GM19025 (cell line): ENCODE results near the gene CACNA1S.

ENCODE experiments used
- ATAC-seq: cut with Tn5 transposase; IDR thresholded peaks from one replicate; pipeline ENCODE4 v1.9.1; 2021; ENCODE audit warnings: mild to moderate bottlenecking, low read depth, moderate library complexity; ENCODE audit not compliant: unreplicated experiment

The CACNA1S gene

DNA sequence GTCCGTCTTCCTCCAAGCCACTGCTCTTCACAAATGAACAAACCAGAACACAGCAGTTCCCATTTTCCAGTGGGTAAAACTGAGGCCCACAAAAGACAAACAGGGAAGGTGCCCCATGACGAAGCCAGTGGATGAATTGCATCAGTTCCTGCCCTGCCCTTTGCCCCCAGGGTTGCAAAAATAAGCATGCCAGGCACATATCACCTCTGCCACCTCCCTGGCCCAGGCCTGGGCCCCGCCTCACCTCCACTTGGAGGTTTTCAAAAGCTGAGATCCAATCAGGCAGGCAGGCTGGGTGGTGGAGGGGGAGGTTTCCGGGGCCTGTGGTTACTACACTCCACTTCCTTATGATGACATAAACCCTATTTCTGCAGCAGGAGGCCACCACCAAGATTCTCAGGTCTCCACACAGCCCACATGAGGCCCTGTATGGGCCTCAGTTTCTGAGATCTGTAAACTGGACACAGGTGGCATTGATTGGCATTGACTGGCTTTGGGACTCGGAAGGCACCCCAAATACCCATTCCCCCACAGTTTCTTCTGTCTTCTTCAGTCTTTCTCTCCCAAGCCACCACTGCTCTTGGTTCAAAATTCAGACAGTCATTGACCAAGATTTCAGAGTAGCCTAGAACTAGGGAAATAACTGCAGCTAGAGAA lies 92.8 kb downstream of the CACNA1S start:
- peak; percentile 60 for ATAC-seq

DNA sequence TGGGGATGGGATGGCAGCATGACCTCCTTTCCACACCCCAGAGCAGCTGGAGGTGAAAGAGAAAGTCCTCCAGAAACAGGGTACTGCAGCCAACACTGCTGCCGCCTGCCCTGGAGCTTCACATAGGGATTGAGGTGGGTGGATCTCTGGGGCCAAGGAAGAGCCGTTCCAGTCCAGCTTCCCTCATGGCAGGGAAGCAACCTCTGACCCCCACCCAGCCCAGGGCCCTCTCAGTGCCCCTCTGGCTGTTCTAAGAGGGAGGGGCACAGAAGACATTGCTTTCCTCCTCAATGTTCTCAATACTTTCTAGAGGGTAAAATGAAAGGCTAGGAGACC lies 94.4 kb downstream of the CACNA1S start:
- no peak for ATAC-seq

DNA sequence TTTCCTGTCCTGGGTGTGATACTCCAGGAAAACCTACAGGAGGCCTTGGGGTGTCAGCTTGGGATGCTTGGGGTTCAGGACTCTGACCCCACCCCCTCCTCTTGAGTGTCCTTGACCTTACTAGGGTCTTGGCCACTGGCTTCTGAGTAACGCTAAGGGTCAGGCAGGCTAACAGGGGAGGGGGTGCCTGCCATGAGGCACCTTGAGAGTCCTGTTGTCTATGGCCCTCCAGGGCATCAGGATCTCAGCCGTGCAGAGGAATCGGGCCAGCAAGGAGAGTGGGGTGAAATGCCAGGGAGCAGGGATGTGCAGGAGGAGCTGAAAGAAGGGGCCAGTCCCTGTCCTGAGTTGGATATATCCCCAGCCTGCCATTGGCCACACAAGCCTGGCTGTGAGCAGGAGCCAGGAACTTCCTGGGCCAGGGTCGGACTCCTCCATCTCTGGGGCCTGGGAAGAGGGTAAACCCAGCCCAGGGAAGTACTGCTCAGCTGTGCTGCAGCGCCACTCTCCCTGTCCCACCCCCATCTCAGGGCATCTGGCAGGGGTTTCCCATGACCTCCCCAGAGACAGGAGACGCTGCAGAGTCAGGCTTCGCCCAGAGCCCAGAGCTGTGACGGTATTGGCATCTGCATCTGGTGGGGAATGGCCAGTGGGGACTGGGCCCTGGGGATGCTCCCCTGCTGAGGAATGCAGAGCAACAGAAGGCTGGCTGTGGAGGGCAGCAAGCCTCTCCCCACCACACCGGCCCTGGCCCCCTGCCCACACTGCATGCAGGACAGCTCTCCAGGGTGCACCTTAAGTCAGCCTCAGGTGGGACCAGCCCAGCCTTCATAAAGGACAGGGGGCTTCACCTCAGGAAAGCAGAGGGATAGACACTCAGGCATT lies 95.0 kb downstream of the CACNA1S start:
- ATAC-seq = peak; percentile 47

DNA sequence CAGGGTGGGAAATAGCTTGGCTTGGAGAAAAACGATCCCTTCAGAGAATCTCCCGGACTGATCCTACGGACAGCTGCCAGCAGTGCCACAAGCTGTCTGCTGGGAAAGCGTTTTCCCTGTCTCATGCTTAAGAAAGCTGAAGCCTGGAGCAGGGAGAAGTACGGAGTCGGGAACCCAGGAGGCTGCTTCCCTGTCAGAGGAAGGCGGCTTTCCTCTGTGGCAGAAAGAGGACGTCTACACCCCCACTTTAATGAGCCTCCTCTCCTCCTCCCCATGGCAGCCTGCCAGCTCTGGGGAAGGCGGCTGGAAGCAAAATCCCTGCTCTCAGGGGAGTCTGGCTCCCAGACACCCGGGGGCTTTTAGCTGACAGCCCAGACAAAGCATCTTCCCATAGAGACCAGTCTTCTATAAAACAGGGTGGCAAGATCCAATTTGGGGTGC lies 96.0 kb downstream of the CACNA1S start:
- no peak for ATAC-seq

DNA sequence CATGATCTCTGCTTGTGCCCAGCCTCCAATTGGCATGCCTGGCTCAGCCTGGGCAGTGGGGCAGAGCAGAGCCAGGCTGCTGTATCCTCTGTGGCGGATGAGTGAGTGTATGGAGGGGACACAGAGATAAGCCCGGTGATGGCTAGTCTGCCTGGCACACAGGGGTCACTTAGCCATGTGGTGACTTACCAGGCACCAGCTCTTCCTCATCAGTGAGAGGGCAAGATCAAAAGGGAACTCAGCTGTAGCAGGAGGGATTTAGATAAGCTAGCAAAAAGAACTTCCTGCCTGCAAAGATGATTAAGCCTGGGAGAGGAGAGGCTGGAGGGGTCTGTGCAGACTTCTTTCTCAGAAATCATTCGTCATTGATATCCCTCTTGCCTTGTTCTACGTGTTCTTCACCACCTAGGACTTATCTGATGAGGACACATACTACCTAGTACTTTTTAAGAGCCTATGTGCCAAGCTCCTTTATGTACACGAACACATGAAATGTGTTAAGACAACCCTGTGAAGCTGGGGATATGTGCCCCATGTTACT lies 96.6 kb downstream of the CACNA1S start:
- ATAC-seq = no peak

DNA sequence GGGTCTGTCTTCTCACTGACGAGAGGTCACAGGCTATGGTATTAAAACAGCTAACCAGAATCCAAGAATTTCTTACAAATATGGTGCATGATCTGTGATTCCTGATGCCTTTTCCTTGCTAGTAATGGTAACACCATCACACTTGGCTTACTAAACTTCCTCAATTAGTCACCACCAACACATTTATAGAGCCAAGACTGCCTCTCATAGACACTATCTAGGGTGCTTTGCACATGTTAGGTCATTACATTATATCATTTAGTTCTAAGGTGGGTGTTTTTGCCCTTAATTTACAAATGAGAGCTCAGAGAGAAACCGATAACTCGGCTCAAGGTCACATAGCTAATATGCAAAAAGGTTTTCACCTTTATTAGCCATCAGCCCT lies 97.4 kb downstream of the CACNA1S start:
- no peak for ATAC-seq

DNA sequence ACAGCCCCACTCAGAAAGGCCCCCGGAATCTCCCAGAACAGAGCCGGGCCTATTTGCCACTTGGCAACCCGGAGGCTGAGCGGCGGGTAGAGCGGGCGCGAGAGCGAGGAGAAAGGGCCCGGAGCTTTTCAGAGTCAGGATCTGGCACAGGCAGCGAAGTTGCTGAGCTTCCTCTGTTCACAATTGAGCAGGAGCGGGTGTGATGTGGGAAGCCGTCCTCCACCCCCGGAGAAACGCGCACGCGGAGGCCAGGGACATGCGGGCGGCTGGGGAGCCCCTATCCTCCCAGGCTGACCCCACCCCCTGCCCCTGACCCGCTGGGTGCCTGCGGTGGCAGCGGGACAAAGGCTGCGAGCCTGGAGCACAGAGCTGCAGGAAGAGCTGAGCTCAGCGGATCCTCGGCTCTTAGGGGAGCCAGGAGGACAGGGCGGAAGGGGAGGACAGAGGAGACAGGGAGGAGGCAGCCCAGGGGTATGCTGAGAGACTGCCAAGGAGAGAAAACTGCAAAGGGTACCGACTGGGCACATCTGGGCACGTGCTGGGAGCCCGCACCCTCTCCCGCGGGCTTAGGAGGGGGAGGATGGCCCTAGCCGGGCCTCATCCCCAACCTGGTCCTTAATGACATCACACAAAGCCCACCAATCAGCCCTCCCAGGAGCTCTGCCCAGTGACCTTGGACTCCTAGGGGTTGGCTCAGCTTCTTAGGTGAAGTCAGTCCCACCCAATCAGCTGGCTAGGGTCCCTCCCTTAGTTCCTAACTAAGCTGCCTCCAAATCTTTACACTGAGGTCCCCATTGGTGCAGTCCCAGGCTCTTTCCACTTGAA lies 98.0 kb downstream of the CACNA1S start:
- ATAC-seq = no peak

DNA sequence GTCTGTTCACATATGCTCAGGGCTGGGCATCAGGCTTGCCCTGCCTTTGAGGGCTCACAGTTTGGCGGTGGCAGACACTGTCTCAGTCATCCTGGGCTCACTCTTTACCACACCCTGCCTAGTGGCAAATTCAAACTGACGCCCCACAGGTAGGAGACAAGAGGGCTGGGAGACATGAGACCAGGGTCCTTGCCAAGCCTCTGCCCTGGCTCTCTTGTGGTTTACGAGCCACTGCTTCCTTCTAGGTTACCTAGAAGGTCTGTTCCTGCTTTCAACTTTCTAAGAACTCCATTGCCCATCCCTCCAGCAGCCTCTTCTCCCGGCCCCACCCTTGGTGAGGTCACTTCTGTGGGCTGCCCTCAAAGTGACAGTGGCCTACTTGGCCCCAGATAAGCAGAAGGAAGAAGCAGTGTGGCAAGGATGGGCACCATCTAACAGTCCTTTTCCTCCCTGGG lies 99.2 kb downstream of the CACNA1S start:
- no peak for ATAC-seq

DNA sequence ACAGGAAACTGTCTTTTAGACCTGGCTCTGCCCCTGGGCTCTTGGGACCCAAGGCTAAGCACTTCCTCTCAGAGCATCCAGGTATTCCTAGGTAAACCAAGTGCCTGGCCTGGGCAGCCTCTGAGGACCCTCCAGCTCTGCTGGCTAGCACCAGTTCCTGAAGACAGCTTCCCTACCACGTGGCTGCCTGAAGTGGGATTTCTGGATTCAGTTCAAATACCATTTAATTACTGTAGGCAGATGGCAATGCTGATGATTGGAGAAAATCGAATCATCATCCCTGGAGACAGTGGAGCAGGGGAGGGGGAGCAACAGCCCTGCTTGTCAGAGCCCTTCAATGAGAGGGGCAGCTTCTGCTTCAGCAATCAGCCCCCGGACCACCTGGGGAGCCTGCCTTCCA lies 100.6 kb downstream of the CACNA1S start:
- no peak for ATAC-seq

DNA sequence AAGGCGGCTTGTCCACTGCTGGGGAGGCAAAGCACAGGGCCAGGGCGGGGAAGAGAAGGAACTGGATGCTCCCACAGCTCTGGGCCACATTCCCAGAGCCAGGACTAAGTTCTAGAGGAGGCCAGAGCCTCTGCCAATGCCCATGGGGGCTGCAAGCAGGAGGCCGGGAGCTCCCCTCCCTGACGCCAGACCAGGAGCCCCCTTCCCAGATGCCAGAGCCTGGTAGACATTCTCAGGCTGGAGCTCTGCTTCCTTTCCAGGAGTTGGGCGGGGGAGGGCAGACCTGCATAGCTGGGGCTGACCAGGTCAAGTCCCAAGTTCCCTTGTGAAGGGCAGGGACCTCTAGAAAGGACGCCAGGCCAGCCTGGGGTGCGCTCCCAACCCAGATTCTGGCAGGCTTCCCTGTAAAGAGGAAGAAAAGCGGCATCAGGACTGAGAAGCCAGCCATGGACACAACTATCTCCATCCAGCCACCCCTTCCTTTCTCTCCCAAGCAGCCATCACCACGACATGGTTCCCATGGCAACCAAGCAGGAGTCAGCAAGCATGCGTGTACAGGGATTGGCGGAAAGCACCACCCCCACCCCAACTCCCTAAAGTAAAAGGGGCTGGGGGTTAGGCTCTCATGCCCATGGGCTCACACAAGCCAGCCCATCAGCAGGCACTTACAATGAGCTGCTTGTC lies 102.1 kb downstream of the CACNA1S start:
- no peak for ATAC-seq

DNA sequence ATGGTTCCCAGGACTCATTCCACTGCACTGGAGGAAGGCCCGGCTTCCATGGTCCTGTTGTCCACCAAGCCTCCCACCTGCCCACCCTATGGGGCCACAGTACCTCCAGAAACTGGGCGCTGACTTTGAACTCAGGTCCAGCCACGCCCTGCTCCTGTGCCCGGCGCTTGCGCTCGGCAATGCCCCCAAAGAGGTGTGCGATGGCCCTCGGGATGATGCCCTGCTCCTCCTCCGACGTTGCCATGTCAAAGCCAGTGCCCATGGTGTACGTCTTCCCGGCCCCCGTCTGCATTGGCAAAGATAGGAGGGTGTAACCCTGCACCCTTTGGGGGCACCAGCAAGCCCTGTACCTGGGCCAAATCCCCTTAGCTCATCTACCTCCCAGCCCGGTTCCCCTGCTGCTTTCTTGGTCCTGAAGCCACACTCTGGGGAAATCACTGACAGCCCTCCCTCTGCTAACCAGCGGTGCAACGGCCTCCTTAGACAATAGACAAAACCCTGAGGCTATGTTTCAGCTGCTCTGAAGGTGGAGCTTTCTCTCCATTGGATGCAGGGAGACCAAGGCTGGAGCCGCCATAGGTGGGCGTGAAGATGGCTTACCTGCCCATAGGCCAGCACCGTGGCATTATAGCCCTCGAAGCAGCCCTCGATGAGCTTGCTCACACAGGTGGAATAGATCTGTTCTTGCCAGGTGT lies 103.4 kb downstream of the CACNA1S start:
- no peak for ATAC-seq

DNA sequence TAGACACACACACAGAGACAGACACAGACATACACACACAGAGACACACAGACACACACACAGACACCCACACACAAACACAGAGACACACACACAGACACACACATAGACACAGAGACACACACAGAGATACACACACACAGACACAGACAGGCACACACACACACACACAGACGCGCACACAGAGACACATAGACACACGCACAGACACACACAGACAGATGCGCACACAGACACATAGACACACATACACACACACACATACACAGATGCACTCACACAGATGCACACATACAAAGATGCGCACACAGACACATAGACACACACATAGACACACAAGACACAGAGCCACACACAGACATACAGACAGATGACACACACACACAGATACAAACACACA lies 104.7 kb downstream of the CACNA1S start:
- no peak for ATAC-seq

DNA sequence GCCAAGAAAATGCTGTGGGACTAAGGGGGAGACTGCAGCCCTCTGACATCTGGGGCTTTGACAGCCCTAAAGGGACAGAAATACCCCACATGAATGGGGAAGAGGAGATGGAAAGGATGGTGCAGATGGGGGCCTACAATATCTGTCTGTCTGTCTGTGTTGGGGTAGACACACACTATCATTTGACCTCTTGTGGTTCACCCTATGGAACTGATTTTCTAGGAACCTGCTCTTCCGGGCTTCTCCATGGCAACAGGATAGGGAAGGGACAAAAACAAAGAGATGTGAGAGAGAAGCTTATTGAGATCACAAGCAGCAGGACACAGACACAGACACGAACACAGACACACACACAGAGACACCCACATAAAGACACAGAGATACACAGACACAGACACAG lies 105.8 kb downstream of the CACNA1S start:
- ATAC-seq = no peak

DNA sequence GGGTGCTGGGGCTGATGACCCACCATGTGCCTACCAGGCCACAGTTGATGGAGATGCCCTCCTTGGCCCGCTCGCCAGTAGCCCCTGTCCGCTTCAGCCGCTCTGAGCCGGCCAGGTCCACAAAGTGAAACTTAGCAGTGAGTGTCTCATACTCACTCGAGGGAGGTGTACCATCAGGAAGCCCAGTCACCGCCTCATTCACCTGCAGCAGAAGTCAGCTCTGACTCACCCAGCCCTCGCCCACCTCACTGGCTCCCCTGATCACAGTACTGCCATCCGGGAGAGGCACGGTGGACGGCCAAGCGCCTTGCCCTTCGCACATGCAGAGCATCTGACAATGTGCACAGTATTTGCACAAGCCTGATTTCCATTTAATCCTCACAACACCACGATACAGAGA lies 107.5 kb downstream of the CACNA1S start:
- no peak for ATAC-seq

DNA sequence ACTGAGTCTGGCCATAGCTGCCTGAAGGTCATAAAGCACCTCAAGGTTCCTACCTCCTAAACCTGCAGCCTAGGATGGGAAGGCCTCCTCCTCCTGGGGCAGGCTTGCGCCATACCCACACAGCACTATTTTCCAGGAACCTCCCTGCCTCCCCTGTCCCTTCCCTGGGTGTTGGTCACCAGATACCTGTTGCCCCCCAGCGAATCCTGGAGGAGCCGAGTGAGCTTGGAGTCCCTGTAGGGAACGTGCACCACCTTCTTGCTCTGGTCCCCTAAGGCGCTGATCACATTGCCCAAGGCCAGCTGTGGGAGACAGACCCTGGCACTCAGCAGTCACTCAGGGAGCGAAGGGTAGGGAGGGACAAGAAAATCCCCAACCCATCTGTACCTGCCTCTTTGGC lies 108.1 kb downstream of the CACNA1S start:
- ATAC-seq = no peak

DNA sequence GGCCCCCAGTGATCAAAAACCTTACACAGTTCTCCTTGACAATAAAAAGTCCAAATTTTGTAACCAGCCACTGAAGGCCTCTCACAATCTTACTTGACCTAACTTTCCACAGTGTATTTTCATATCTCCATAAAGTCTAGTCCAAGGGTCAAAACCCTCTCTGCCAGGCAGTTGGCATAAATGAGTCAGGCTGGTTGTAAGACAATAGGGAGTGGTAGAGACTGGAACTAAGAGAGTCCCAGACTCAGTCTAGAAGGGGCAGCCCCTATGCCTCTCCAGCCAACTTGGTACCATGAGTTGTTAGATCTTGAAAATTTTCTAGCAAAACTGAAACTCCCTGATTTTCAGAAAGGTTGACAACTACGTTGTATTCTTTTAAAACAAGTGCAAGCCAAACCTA lies 109.7 kb downstream of the CACNA1S start:
- ATAC-seq = no peak

DNA sequence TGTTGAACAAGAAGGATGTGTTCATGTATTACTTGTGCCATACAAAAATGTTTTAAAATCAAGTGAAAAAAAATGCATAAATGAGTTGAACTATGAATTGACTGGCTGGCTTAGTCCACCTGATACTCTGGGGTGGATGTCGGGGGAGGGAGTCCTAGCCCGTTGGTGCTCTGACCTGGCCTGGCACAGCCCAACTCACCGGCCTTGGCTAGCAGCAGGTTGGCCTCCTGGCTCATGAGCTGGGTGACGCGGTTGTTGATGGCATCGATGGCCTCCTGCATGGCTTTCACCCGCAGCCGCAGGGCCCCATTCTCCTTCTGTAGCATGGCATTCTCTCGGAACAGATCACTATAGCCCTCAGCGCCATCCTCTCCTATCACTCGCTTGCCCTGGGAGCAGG lies 110.3 kb downstream of the CACNA1S start:
- no peak for ATAC-seq

DNA sequence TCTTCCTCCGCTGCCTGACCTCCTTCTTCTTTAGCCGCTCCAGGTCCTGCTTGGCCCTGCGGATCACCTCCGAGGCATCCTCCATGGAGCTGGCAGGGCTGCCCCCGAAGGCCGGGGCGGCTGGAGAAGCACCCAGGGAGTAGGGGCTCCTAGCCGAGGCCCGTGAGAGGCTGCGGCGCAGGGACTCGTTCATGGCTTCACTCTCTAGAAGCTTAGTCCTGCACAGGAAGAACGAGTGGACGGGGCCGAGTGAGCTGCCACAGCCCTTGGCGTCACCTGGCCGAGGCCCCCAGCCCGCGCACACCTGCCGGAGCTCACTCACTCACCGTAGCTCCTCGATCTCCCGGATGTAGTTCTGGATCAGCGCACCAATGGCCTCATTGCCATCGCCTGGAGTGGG lies 111.8 kb downstream of the CACNA1S start:
- no peak for ATAC-seq

DNA sequence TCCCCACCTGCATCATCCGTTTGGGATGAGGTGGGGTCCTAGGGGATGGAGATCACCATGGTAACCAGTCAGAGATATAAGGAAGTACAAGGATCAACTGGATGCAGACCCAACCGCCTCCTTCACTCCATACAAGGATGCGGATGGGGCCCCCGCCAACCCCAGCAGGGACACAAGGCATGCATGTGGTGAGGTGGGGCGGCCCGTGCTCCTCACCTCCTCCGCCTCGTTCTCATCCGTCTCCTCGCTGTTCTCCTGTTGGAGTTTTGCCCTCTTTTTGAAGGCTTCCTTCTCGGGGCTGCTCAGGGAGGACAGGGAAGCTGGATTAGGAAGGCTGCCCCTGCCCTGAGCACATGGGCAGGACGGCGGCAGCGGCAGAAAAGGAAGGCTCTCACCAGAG lies 112.6 kb downstream of the CACNA1S start:
- no peak for ATAC-seq

DNA sequence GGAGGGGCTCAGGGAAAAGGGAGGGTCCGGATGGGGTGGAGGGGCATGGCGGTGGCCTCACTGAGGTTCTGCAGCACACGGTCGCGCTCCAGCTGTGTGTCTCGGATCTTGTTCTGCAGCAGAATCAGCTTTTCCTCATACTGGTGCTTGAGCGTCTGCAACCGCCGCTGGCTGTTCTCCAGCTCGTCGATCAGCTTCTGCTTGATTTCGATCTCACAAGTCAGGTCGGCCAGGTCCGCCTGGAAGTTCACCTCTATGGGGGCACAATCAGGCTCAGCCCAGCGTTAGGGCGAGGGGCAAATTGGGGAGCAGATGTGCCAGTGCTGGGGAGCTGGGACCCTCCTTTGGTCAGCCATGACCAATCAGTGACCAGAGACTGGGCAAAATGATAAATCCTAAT lies 113.9 kb downstream of the CACNA1S start:
- no peak for ATAC-seq
